H9 (cell line): ENCODE results near the gene STARD3. TPM values are rescaled to one million over a fixed set of nuclear protein-coding genes. Genes with fewer than 3 reads are reported as not detected.

Experiments
- DNase-seq: peaks from one replicate; pipeline ENCODE4 v3.0.0-alpha.2; 2017
- H2AFZ ChIP-seq: one replicate; pipeline ENCODE4 v1.6.1; 2013; ENCODE audit warnings: mild to moderate bottlenecking, low read length, control low read depth, moderate library complexity
- H2AK5ac ChIP-seq: 2 replicates; pipeline ENCODE4 v1.6.1; 2013; ENCODE audit warnings: low read length, control low read depth, mixed read lengths; ENCODE audit not compliant: insufficient read length
- H2BK120ac ChIP-seq: one replicate; pipeline ENCODE4 v1.6.1; 2013; ENCODE audit warnings: low read depth, mild to moderate bottlenecking, low read length, control low read depth, inconsistent platforms; ENCODE audit not compliant: poor library complexity, severe bottlenecking
- H2BK12ac ChIP-seq: 2 replicates; pipeline ENCODE4 v1.6.1; 2013; ENCODE audit warnings: low read length, control low read depth, mixed read lengths, low read depth; ENCODE audit not compliant: insufficient read length
- H2BK15ac ChIP-seq: 2 replicates; pipeline ENCODE4 v1.6.1; 2013; ENCODE audit warnings: low read depth, low read length, control low read depth
- H2BK20ac ChIP-seq: one replicate; pipeline ENCODE4 v1.6.1; 2013; ENCODE audit warnings: low read depth, mild to moderate bottlenecking, low read length, control low read depth, inconsistent platforms; ENCODE audit not compliant: poor library complexity, severe bottlenecking
- H2BK5ac ChIP-seq: 2 replicates; pipeline ENCODE4 v1.6.1; 2013; ENCODE audit warnings: low read length, control low read depth, mixed read lengths; ENCODE audit not compliant: insufficient read length
- H3K14ac ChIP-seq: 2 replicates; pipeline ENCODE4 v1.6.1; 2013; ENCODE audit warnings: low read length, control low read depth; ENCODE audit not compliant: insufficient read depth
- H3K18ac ChIP-seq: 2 replicates; pipeline ENCODE4 v1.6.1; 2013; ENCODE audit warnings: low read depth, mild to moderate bottlenecking, mixed read lengths, low read length, control low read depth; ENCODE audit not compliant: insufficient read length
- H3K23ac ChIP-seq: 2 replicates; pipeline ENCODE4 v1.6.1; 2013; ENCODE audit warnings: low read length, control low read depth, mixed read lengths, low read depth; ENCODE audit not compliant: insufficient read length
- H3K23me2 ChIP-seq: 2 replicates; pipeline ENCODE4 v1.6.1; 2013; ENCODE audit warnings: low read depth, mild to moderate bottlenecking, mixed read lengths, low read length, control low read depth; ENCODE audit not compliant: insufficient read length, poor library complexity, severe bottlenecking
- H3K27ac ChIP-seq: 2 replicates; pipeline ENCODE4 v1.5.1; 2013; ENCODE audit warnings: low read length, control low read depth, mixed read lengths, low read depth; ENCODE audit not compliant: insufficient read length
- H3K27me3 ChIP-seq: 2 replicates; pipeline ENCODE4 v1.6.1; 2013; ENCODE audit warnings: low read length, control low read depth, inconsistent platforms; ENCODE audit not compliant: insufficient read depth
- H3K4ac ChIP-seq: 2 replicates; pipeline ENCODE4 v1.6.1; 2013; ENCODE audit warnings: low read depth, mild to moderate bottlenecking, control low read depth, inconsistent platforms, low read length, moderate library complexity
- H3K4me1 ChIP-seq: 2 replicates; pipeline ENCODE4 v1.6.1; 2013; ENCODE audit warnings: low read length, control low read depth, inconsistent platforms; ENCODE audit not compliant: insufficient read depth
- H3K4me2 ChIP-seq: 2 replicates; pipeline ENCODE4 v1.6.1; 2013; ENCODE audit warnings: low read length, control low read depth, mixed read lengths; ENCODE audit not compliant: insufficient read length, insufficient read depth
- H3K56ac ChIP-seq: 2 replicates; pipeline ENCODE4 v1.6.1; 2013; ENCODE audit warnings: low read depth, mild to moderate bottlenecking, mixed read lengths, low read length, control low read depth; ENCODE audit not compliant: insufficient read length
- H3K79me1 ChIP-seq: 2 replicates; pipeline ENCODE4 v1.6.1; 2013; ENCODE audit warnings: low read depth, mild to moderate bottlenecking, moderate library complexity, low read length, control low read depth, inconsistent platforms; ENCODE audit not compliant: insufficient read depth, poor library complexity, severe bottlenecking
- H3K79me2 ChIP-seq: 2 replicates; pipeline ENCODE4 v1.6.1; 2013; ENCODE audit warnings: low read length, control low read depth, inconsistent platforms; ENCODE audit not compliant: insufficient read depth
- H3K9ac ChIP-seq: 2 replicates; pipeline ENCODE4 v1.6.1; 2013; ENCODE audit warnings: low read length, control low read depth, mixed read lengths; ENCODE audit not compliant: insufficient read length; ENCODE audit errors: extremely low read depth
- H3K9me3 ChIP-seq: one replicate; pipeline ENCODE4 v1.6.1; 2013; ENCODE audit warnings: low read depth, low read length, inconsistent platforms; ENCODE audit not compliant: control insufficient read depth
- H3T11ph ChIP-seq: one replicate; pipeline ENCODE4 v1.6.1; 2013; ENCODE audit warnings: mild to moderate bottlenecking, low read length, control low read depth, inconsistent platforms
- H4K20me1 ChIP-seq: one replicate; pipeline ENCODE4 v1.6.1; 2013; ENCODE audit not compliant: control insufficient read depth, insufficient read length, insufficient read depth
- H4K5ac ChIP-seq: 2 replicates; pipeline ENCODE4 v1.6.1; 2013; ENCODE audit warnings: low read depth, mild to moderate bottlenecking, mixed read lengths, low read length, control low read depth; ENCODE audit not compliant: insufficient read length
- H4K8ac ChIP-seq: replicated peaks from 2 replicates; pipeline ENCODE4 v1.6.1; 2013; ENCODE audit warnings: low read length, control low read depth, mixed read lengths, low read depth; ENCODE audit not compliant: insufficient read length
- H4K91ac ChIP-seq: 2 replicates; pipeline ENCODE4 v1.6.1; 2013; ENCODE audit warnings: low read depth, mild to moderate bottlenecking, moderate library complexity, mixed read lengths, low read length, control low read depth; ENCODE audit not compliant: insufficient read length
- H3K27ac Mint-ChIP-seq, 3 experiments: 2 replicates in 2 of 3; 3 replicates in 1 of 3; pipeline ENCODE4 v1.8.0; 2020 to 2021; ENCODE audit warnings: mixed read lengths in 3 of 3, mild to moderate bottlenecking in 1 of 3, moderate library complexity in 1 of 3
- H3K27me3 Mint-ChIP-seq: 2 replicates; pipeline ENCODE4 v1.8.0; 2021; ENCODE audit warnings: low read depth, mild to moderate bottlenecking, moderate library complexity, mixed read lengths
- H3K36me3 Mint-ChIP-seq, 3 experiments: 2 replicates in 2 of 3; 3 replicates in 1 of 3; pipeline ENCODE4 v1.8.0; 2020 to 2021; ENCODE audit warnings: low read depth in 3 of 3, mixed read lengths in 3 of 3; ENCODE audit not compliant: insufficient read depth in 1 of 3
- H3K4me1 Mint-ChIP-seq, 2 experiments: 2 replicates each; pipeline ENCODE4 v1.8.0; 2020; ENCODE audit warnings: mixed read lengths in 2 of 2
- H3K4me3 Mint-ChIP-seq, 2 experiments: 2 replicates in 1 of 2; 3 replicates in 1 of 2; pipeline ENCODE4 v1.8.0; 2020 to 2021; ENCODE audit warnings: mild to moderate bottlenecking in 2 of 2, mixed read lengths in 2 of 2, moderate library complexity in 1 of 2
- H3K9me3 Mint-ChIP-seq, 2 experiments: 2 replicates in 1 of 2; 3 replicates in 1 of 2; pipeline ENCODE4 v1.8.0; 2020; ENCODE audit warnings: mild to moderate bottlenecking in 2 of 2, mixed read lengths in 2 of 2, moderate library complexity in 1 of 2
- CTCF ChIP-seq: fragments of 200-600 bp; sonication (generic); conservative IDR thresholded peaks from 3 replicates; pipeline ENCODE4 v1.8.0; 2021; ENCODE audit warnings: antibody characterized with exemption, mild to moderate bottlenecking
- WGBS: extraction: QIAGEN DNeasy Blood & Tissue Kit; methylation state at CpG from one replicate; pipeline ENCODE4 v1.1.7; 2013; ENCODE audit warnings: missing lambda C conversion rate, low lambda C conversion rate, mixed read lengths; ENCODE audit not compliant: insufficient read length; ENCODE audit errors: extremely low coverage; 5-methylcytosine and 5-hydroxymethylcytosine counted together
- total RNA-seq: library from RNA; stranded (reverse); gene quantifications from 2 replicates; pipeline ENCODE4 v1.2.1, GENCODE V29; 2021

STARD3 gene
- total RNA-seq, 1 experiment from 2014 or later: 51.3 TPM

DNA sequence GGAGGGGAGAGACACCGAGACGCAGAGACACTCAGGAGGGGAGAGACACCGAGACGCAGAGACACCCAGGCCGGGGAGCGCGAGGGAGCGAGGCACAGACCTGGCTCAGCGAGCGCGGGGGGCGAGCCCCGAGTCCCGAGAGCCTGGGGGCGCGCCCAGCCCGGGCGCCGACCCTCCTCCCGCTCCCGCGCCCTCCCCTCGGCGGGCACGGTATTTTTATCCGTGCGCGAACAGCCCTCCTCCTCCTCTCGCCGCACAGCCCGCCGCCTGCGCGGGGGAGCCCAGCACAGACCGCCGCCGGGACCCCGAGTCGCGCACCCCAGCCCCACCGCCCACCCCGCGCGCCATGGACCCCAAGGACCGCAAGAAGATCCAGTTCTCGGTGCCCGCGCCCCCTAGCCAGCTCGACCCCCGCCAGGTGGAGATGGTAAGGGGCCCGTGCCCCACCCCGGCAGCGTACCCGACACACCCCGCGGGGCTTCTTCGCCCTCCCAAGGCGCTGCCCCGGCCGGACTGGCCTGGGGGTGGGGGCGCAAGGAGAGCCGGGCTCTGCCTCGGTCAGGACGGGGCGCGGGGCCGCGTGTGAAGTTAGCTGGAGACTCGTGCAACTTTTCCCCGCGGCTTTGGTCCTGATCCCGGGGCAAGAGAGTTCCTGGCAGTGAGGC is 9.8 kb upstream of the STARD3 start:
- WGBS: no CpG with 5 or more reads among the region's 72 CpGs
- Histone ChIP-seq H3K23me2 (peaks cover 13% of the 10 kb centered on the region), H3T11ph (no peak overlapping the region), H3K27ac (no peak overlapping the region), H2AK5ac (no peak overlapping the region), H3K79me1 (no peaks in the 10 kb centered on the region), H4K91ac (no peak overlapping the region), H3K9ac (no peak overlapping the region), H4K8ac (no peak overlapping the region), H2BK120ac (no peak overlapping the region), H3K4me1 (peaks cover 17% of the 10 kb centered on the region; the same call in 1 of the 2 replicates), H2BK12ac (no peak overlapping the region), H3K27me3 (peaks cover 13% of the 10 kb centered on the region; the same call in 1 of the 2 replicates), H4K20me1 (no peaks in the 10 kb centered on the region), H3K56ac (no peak overlapping the region), H3K4ac (no peak overlapping the region), H3K14ac (no peak overlapping the region), H3K9me3 (no peaks in the 10 kb centered on the region), H3K18ac (no peak overlapping the region), H3K23ac (no peak overlapping the region), H2AFZ (no peak overlapping the region), H2BK15ac (no peak overlapping the region), H2BK5ac (no peak overlapping the region), H3K4me2 (peak overlapping the region; percentile 58), H4K5ac (no peak overlapping the region), H3K79me2 (no peaks in the 10 kb centered on the region), H2BK20ac (no peak overlapping the region)
- peak overlapping the region; percentile 75 to 96 for H3K4me3 Mint-ChIP-seq
- peaks cover 61 to 77% of the 10 kb centered on the region in 2 experiments for H3K4me1 Mint-ChIP-seq
- TF ChIP-seq CTCF: no peak
- no peak overlapping the region for H3K27ac Mint-ChIP-seq
- H3K36me3 Mint-ChIP-seq: no peaks in the 10 kb centered on the region; a peak in 1 of 7 replicates
- DNase-seq: peak; percentile 32
- no peaks in the 10 kb centered on the region; a peak in 1 of 5 replicates for H3K9me3 Mint-ChIP-seq
- H3K27me3 Mint-ChIP-seq: peaks cover 61% of the 10 kb centered on the region
